ENCODE results near the gene RBM14.
A peak's percentile ranks its signal among the peaks of the same experiment; 100 is the strongest.
"Not testable (repeated sequence)": the region's sequence is repeated elsewhere in the genome, so short reads cannot be mapped to it uniquely, and the experiment has no call there.

The RBM14 gene, protein sequence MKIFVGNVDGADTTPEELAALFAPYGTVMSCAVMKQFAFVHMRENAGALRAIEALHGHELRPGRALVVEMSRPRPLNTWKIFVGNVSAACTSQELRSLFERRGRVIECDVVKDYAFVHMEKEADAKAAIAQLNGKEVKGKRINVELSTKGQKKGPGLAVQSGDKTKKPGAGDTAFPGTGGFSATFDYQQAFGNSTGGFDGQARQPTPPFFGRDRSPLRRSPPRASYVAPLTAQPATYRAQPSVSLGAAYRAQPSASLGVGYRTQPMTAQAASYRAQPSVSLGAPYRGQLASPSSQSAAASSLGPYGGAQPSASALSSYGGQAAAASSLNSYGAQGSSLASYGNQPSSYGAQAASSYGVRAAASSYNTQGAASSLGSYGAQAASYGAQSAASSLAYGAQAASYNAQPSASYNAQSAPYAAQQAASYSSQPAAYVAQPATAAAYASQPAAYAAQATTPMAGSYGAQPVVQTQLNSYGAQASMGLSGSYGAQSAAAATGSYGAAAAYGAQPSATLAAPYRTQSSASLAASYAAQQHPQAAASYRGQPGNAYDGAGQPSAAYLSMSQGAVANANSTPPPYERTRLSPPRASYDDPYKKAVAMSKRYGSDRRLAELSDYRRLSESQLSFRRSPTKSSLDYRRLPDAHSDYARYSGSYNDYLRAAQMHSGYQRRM

DNA sequence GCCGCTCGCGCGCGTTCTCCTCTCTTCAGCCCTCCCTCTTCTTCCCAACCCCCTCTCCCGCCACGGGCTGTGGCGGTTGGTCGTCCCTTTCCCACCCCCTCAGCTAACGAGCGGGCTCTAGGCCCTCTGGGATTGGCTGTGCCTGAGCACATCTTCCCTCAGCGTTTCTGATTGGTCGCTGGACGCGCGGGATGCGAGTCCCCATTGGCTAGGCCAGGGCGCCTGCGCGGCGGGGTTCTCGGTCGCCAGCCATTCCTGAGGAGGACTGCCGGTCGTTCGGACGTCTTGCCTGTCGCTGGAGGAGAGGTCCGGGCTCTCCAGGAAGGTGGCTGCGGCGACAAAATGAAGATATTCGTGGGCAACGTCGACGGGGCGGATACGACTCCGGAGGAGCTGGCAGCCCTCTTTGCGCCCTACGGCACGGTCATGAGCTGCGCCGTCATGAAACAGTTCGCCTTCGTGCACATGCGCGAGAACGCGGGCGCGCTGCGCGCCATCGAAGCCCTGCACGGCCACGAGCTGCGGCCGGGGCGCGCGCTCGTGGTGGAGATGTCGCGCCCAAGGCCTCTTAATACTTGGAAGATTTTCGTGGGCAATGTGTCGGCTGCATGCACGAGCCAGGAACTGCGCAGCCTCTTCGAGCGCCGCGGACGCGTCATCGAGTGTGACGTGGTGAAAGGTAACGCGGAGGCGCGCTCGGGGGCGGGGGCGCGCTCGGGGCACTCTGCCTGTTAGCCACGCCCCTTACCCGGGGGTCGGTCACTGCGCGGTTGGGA is at the start of gene RBM14:
RBM14 (plus strand) TSS at position 252 of the 776 bp plus-strand sequence; CDS start at position 343, 91 bp downstream.
- peak; percentile 99 for DNase-seq

DNA sequence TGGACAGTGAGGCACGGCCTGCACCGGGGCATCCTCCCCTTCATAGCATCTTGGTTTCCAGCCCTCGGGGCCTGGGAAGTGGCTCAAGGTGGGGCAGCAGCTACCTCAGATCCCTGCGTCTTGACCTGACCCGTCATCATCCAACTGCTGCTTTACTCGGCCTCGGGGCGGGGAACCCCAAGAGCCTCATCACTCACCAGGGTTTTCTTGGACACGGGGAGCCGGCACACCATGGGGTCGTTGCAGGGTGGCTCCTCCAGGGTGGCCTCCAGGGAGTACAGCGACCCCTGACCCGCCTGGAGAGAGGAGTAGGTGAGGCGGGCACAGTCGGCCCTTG is 48.7 kb upstream of the RBM14 start:
- DNase-seq: no peak

DNA sequence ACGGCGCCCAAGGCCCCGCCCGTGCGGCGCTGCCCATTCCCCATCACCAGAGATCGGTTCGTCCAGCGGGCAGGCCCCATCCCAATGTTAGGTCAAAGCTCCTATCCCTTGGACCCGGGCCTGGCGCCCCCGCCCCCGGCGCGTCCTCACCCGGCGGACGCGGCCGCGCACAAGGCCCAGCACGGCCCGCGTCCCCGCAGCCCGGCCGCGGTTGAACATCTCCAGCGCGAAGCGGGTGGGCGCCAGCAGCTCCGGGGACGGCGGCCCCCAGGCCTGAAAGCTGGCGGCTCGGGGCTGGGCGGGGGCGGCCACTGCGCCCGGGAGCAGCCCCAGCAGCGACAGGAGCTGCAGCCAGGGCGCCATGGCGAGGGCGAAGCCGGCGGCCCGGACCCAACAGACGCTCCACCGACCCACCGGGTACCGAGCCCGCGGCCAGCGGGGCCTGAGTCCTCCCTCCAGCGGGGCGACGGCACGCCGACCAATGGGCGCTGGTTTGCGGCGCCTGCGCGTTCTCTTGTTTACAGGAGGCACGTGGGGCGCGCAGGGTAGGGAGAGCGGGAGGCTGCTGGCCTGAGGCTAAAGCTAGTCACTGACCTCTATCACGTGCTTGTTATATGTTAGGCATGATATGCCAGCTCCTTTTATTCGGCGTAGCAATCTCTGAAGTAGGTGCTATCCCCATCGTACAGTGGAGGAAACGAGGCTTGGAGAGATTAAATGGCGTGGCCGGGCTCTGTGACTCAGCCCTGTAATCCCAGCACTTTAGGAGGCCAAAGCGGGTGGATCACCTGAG is 48.1 kb upstream of the RBM14 start, which contains the start of gene CTSF:
CTSF (minus strand) TSS at position 483 of the 793 bp plus-strand sequence; CDS start at position 363, 120 bp downstream.
- DNase-seq: peak; percentile 49

DNA sequence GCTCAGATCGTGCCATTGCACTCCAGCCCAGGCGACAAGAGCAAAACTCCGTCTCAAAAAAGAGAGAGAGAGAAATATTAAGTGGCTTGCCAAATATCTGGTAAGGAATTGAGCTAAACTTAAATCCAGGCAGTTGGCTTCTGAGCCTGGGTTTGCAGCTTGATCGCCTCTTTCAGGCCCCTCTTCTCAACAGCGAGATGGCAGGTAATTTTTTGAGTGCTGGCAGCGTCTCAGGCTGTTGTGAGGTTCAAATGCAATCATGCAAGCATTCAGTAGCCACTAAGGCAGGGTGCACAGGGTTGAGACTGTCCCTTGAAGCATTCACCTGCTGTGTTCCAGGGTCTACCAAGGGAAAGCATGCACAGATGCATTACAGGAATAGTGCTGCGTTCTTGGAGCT is 47.4 kb upstream of the RBM14 start:
- no peak for DNase-seq

DNA sequence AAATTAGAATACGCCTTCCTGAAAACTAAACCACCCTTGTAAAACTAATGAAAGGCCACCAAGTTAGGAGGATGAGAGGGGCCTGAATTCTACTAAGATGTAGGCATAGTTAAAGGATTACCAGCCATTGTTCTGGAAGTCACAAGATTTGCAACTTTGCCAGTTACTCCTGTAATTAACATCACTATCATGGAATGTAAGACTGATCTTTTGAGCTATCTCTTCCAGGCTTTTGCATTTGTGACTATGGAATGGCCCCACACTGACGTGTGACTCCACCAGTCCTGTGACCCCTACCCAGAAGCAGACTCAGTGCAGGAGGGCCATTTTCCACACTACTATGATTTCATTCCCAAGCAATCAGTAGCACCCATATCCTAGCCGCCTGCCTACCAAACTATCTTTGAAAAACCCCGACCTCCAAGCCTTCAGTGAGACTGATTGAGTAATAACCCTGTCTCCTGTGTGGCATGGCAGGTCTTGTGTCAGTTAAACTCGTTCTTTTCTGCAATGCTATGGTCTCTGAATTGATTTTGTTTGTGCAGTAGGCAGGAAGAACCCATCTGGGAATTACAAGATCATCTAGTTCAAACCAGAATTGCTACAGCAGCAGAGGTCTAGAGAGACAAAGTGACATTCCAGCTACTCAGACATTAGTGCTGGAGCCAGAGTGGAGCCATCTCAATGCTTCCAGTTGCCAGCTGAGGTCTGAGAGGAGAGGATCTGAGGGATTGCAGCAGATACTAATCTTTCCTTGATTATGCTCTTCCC is 46.2 kb upstream of the RBM14 start:
- DNase-seq: no peak

DNA sequence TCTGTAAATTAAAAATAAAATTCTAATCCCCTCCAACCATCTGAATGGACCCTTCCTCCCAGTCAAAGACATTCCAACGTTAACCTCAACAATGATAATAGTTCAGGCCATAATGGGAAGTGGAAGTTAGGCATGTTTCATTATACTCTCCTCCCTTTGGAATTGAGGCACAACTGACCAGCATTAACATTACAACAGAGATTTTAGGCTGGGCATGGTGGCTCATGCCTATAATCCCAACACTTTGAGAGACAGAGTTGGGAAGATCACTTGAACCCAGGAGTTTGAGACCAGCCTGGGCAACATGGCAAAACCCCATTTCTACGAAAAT is 45.6 kb upstream of the RBM14 start:
- no peak for DNase-seq

DNA sequence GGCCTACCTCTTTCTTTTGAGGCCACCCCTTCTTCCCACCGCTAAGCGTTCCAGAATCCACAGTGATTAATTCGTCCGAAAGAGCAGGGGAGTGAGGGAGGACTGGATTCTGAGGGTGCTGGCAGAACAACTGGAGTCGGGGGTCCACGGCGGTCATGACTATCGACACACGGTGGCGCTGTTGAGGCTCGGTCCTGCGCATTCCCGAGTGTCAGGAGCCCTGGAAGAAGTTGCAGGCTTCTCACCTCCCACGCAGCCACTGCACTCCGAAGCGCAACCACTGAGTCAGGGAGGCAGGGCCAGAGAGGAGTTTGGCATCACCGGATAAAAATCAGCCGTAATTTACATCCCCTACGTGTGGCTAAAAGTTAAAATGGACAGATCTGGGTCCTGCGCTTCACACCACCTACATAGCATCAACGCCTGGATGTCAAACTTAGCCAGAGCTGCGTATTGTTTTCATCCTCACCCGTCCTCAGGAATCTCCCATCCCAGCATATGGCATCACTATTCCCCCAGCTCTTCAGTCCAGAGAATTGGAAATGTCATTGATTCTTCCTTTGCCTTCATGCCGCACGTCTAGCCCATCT is 37.3 kb upstream of the RBM14 start:
- peak; percentile 46 for DNase-seq

DNA sequence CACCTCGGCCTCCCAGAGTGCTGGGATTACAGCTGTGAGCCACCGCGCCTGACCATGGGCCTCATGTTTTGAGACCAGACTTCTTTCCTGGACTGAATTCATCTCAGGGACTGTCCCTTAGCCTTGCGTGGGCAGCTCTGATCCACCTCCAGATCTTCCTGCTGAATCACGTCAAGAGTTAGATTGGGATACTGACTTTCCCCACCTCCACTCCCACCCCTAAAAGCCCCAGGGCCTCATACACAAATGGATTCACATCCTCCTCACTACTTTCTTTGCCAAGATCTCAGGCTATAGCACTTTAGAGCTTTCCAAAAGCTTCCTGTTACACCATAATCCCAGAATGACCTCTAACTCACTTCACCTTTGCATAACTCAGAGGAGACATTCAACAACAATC is 35.6 kb upstream of the RBM14 start:
- no peak for DNase-seq

DNA sequence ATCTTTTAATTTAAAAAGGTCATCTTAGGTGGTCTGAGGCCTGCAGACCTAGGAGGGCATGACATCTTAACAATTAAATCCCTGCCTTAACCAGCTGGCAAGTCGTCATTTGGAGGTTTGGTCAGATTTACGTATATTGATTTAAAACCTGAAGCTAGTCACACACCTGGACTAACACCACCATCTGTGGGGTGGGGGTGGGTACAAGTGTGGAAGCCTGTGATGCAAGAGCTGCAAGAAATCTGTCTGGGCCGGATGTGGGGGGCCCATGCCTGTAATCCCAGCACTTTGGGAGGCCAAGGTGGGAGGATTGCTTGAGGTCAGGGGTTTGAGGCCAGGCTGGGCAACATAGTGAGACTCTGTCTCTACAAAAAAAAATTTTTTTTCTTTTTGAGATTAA is 35.2 kb upstream of the RBM14 start:
- DNase-seq: no peak

DNA sequence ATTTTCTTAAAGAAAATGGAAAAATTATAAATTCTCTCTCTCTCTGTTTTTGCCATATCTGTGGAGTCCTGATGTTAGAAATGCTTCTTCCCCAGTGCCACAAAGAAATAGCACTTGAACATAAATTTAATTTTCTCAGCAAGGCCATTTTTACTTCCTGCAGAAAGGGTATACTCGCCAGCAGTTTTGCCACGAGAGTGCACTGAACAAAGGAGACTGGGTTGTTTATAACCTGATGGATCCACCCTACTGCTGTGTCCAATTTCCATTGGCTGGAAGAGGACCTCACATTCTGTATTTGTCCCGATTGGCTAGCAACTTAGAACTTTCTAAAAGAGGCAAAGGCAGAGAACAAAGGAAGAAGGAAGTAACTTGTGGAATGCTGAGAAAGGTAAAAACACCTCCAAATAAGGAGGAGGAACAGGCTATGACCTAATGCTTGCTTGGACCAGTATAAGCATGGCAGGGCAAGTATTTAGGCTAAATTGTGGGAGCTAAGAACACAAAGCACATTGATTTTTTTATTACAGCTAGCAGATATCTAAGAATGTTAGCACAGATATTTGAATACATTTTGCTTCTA is 33.8 kb upstream of the RBM14 start:
- not testable (repeated sequence) for DNase-seq

DNA sequence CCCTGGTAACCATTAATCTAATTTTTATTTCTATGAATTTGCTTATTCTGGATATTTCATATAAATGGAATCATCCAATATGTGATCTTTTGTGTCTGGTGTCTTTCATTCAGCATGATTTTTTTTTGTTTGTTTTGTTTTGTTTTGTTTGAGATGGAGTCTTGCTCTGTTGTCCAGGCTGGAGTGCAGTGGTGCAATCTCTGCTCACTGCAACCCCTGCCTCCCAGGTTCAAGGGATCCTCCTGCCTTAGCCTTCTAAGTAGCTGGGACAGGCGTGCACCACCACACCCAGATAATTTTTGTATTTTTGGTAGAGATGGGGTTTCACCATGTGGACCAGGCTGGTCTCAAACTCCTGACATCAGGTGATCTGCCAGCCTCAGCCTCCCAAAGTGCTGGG is 31.0 kb upstream of the RBM14 start:
- not testable (repeated sequence) for DNase-seq

DNA sequence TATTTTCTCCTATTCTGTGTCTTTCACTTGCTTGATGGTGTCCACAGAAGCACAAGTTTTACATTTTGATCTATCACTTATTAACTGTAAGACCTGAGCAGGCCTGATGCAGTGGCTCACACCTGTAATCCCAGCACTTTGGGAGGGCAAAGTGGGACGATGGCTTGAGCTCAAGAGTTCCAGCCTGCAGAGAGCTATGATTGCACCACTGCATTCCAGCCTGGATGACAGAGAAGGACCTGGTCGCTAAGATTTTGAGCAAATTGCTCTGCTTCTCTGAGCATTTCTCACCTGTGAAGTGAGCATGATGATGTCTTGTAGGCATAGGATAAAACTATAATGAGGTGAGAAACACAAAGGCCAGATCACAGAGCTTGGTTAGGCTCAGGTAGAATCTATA is 30.3 kb upstream of the RBM14 start:
- DNase-seq: no peak

DNA sequence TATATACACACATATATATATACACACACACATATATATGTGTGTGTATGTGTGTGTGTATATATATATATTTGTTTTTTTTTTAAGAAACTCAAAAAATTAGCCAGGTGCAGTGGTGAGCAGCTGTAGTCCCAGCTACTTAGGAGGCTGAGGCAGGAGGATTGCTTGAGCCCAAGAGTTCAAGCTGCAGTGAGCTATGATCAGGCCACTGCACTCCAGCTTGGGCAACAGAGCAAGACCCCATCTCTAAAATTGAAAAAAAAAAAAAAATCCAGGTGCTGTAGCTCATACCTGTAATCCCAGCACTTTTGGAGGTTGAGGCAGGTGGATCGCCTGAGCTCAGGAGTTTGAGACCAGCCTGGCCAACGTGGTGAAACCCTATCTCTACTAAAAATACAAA is 27.1 kb upstream of the RBM14 start:
- not testable (repeated sequence) for DNase-seq

DNA sequence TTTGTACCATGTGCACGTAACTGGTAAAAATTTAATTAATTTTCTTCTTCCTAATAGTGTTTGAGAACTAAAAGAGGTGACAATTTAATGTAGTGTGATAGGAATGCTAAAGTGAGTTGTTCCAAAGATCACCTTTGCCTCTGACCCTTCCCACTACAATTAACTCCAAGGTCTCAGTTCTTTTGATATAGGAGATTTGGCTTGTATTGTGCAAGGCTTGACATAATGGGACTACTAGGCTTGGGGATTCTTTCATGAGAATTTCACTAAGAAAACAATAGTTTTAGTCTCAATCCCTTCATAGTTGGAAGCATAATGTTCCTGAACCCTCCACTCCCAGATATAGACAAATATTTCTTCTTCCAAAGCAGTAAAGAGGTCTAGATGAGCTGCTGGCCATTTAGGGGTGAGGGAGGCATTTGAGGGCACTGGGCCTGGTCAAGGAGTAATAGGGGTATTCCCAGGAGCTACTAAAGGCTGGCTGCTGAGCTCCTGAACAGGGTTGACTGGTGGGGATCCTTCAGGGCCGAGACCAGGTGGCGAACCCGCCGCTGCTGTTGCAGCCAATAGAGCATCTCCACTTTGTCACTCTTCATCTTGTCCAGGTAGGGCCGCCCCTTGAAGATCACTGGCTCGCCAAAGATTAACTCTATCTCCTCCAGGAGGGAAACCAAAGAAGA is 26.3 kb upstream of the RBM14 start:
- no peak for DNase-seq

DNA sequence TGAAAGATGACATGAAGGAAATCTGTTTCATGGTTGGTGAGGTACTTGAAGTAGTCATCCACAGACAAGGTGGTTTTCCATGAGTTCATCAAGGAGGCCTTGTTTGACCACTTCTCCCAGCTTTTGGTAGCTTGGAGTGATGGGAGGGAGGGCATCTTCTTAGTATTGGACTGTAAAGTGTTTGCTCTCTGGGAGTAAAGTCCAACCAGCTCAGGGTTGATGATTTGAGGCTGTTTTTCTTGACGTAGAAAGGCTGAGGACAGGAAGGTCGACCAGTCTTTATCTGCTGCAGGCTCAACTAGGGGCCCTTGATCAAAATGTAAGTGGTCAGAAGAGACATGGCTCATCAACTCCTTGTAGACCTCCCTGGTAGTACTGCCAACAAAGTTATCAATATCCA is 25.3 kb upstream of the RBM14 start:
- no peak for DNase-seq

DNA sequence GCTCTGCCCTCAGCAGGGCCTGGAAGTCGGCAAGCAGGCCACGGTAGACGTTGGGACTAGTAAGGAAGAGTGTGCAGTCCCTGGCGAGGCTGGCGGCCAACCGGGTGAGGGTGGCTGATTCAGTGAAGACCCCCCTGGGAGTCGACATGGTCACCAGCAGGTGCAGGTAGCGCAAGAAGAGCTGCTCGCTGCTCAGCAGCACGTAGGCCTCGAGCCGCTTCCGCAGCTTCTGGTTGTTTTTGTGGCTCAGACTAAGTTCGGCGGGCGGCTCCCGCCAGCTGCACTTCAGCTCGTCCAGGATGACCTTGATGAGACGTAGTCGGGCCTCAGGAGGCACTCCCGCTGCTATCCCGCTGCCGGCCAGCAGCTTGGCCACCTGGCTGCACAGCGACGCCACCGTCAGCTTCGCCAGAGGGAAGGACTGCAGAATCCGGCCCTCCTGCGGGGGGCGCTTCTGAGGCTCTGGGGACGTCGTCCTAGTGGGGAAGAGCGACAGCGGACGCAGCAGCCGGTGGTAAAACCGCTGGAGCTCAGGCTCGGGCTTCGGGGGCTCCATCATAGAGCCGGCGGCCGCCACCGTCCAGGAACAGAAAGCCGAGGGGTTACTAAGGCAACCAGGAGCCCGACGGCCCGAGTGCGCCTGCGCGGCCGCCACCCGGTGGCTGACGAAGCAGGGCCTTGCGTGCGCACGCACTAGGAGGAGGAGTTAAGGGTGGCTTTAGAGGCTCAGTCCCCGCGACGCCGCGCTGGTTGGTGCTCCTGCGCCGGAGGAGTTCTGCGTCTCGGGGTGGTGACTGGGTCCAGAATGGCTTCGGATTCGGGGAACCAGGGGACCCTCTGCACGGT is 23.8 kb upstream of the RBM14 start, which contains the start of the genes CCDC87 and CCS:
CCDC87 (minus strand) TSS at position 607 of the 846 bp plus-strand sequence; CDS start at position 559, 48 bp downstream.
CCS (plus strand) TSS at position 729 of the 846 bp plus-strand sequence; CDS start at position 806, 77 bp downstream.
- peak; percentile 94 for DNase-seq

DNA sequence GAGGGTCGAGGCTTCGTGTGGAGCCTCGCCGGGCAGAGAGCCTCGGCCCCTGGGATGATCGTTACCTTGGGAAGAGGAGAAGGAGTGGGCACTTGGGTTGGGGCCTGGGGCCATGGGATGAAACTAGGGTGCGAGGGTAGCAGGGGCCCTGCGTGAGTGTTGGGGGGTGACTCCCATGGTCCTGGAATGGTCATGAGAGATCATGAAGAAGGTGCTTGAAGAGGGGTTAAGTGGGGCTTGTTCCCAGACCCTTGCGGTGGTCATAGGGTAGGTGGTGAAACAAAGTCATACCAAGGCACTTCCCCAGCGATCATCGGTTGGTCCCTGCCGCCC is 23.2 kb upstream of the RBM14 start:
- DNase-seq: no peak

DNA sequence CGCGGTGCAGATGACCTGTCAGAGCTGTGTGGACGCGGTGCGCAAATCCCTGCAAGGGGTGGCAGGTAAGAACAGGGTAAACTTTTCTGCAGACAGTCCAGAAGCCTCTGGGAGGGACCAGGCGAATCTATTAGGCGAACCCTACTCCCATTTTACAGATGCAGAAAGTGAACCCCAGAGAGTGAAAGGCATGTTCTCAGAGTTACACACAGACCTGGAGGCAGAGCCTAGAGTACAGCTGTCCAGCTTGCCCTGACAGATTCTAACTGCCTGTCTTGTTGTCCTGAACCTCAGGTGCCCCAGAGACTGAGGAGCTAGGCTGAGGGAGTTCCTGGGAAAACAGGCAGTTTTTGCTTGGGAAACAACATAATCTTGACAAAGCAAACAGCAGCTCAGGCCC is 22.8 kb upstream of the RBM14 start:
- DNase-seq: no peak

DNA sequence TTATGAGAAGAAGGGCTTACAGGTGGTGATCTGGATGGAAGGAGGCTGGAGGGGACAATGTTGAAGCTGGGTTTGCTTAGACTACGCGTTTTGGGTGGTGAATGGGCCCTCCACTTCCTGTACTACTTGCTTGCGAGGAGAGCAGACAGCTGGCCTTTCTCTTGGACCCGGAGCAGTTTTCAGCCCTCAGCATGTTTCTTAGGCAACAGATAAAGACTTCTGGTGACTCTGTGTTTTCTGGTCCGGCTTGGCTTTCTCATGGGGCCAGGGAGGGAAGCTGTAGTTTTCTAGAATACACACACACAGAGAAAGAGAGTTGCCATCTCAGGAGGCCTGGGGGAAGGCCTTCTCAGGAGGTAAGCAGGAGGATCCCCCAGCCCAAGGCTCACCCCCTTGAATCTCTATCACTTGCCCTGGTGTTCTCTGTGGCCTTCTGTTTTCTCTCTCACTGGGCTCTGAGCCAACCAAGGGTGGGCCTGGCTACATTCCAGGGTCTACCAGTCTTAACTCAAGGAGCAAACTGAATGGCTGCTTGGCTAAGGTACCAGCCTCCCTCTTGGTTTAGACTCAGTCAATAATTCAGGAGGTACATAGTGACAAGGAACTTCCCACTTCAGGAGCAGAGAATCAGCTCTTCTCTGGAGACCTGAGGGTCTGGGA is 21.1 kb upstream of the RBM14 start:
- no peak for DNase-seq

Data from NCI-H526 treated with DMSO at 0.1 percent for 48 hours (cell line).